ENCODE measurements around the gene CCDC88C.

GRCh38 chr14:91376547-91377477 lies 40.8 kb downstream of the CCDC88C start:
- TF ChIP-seq POLR2A (IDR thresholded peaks at IDR 0.05) (no peak), POLR2AphosphoS5 (IDR thresholded peaks at IDR 0.05) (no peak), CTCF (IDR thresholded peaks at IDR 0.05) (no peak)

Data from prostate gland (tissue), 2 donors.